Uterus (tissue), 2 donors: ENCODE results near the gene CD80.

Experiments
- CTCF ChIP-seq, 4 experiments: fragments of 200-600 bp in 2 of 4; fragments of 450-650 bp in 2 of 4; sonication (generic) in 2 of 4; IDR thresholded peaks; one replicate each; pipeline ENCODE4 v1.5.1; 2016 to 2019; ENCODE audit warnings: antibody characterized with exemption in 4 of 4, mild to moderate bottlenecking in 2 of 4, moderate library complexity in 1 of 4
- POLR2A ChIP-seq, 2 donors: fragments of 450-650 bp; IDR thresholded peaks; one replicate each; pipeline ENCODE4 v1.6.1; 2016; ENCODE audit warnings: antibody characterized with exemption in 2 of 2, mild to moderate bottlenecking in 1 of 2, moderate library complexity in 1 of 2

GRCh38 chr3:119550192-119550910 lies 9.1 kb downstream of the CD80 start:
- TF ChIP-seq CTCF (IDR thresholded peaks at IDR 0.05): no peak
- no peak for TF ChIP-seq POLR2A (IDR thresholded peaks at IDR 0.05)
